Measurements from ENCODE around the gene TRIM45. TPM values are rescaled to one million over a fixed set of nuclear protein-coding genes. Genes with fewer than 3 reads are reported as not detected.

TRIM45 gene
- total and polyA plus RNA-seq, 2 of the 13 experiments (the other 11 are each of a cell fraction or from before 2014, with no cell fraction given) = 1.9 to 2.3 TPM

GRCh38 chr1:117112047-117112717 lies 9.4 kb downstream of the TRIM45 start:
- ChIA-PET POLR2A (no interaction called here), CTCF (ENCODE audit: low intra/inter-chr PET ratio, low total read pairs) (no interaction called here)
- intact Hi-C loops (cut with micrococcal nuclease; ENCODE audit: unreplicated experiment) (no loop called here), in situ Hi-C loops (cut with HindIII; ENCODE audit: extremely low pct_ligation_motif_present, low pct_unique_long_range_greater_than_20kb) (no loop called here)
- no peak overlapping the region for H2AFZ ChIP-seq (ENCODE audit: low read length)
- H3K36me3 ChIP-seq (replicated peaks in 1 of 2; ENCODE audit: control insufficient read depth in 1 of 2, insufficient read depth in 2 of 2, low read length in 2 of 2) = peaks cover 0 to 1% of the 10 kb centered on the region in 2 experiments; a peak in 2 of 5 replicates
- 95% methylated on average over 7 of the region's 7 CpGs for WGBS (ENCODE audit: low lambda C conversion rate)
- H4K20me1 ChIP-seq (ENCODE audit: insufficient read depth, low read length) = no peaks in the 10 kb centered on the region
- H3K4me2 ChIP-seq (ENCODE audit: low read depth, low read length) = no peak overlapping the region
- H3K27ac ChIP-seq (ENCODE audit: extremely low read length, insufficient read depth, low read length) = no peak overlapping the region
- ATAC-seq (no peak), DNase-seq (ENCODE audit: low spot score) (no peak), FAIRE-seq (no peak)
- H3K79me2 ChIP-seq (ENCODE audit: insufficient read depth, low read length) = no peaks in the 10 kb centered on the region
- no peaks in the 10 kb centered on the region for H3K9me3 ChIP-seq (ENCODE audit: low read length)
- H3K27me3 ChIP-seq (ENCODE audit: control insufficient read depth in 1 of 2, insufficient read depth in 2 of 2, low read length in 2 of 2) = no peaks in the 10 kb centered on the region
- no peaks in the 10 kb centered on the region for H3K4me1 ChIP-seq (ENCODE audit: insufficient read depth, low read length)
- no peak overlapping the region for H3K4me3 ChIP-seq (replicated peaks in 1 of 3; ENCODE audit: insufficient read depth in 1 of 3, low read depth in 2 of 3, low read length in 3 of 3)
- TF ChIP-seq PLRG1 (conservative IDR thresholded peaks at IDR 0.05) (no peak), ZNF10 (CRISPR knock-in tag; IDR thresholded peaks at IDR 0.05; ENCODE audit: borderline replicate concordance, low read depth) (no peak), MED8 (CRISPR knock-in tag; IDR thresholded peaks at IDR 0.05; ENCODE audit: insufficient replicate concordance) (no peak), RFXANK (CRISPR knock-in tag; IDR thresholded peaks at IDR 0.05) (no peak), ZNF563 (CRISPR knock-in tag; IDR thresholded peaks at IDR 0.05) (no peak), TMF1 (CRISPR knock-in tag; IDR thresholded peaks at IDR 0.05; ENCODE audit: low read depth) (no peak), GRHL1 (CRISPR knock-in tag; conservative IDR thresholded peaks at IDR 0.05) (no peak), FIP1L1 (IDR thresholded peaks at IDR 0.05; ENCODE audit: borderline replicate concordance, insufficient read depth, low read depth, low read length) (no peak), ZNF513 (CRISPR knock-in tag; conservative IDR thresholded peaks at IDR 0.05) (no peak), FOXA1 (IDR thresholded peaks at IDR 0.05) (no peak), FOXA1 (CRISPR knock-in tag; IDR thresholded peaks at IDR 0.05) (no peak), ZNF441 (CRISPR knock-in tag; IDR thresholded peaks at IDR 0.05; ENCODE audit: borderline replicate concordance) (no peak), ZFP36L2 (CRISPR knock-in tag; IDR thresholded peaks at IDR 0.05) (no peak), ISL2 (CRISPR knock-in tag; IDR thresholded peaks at IDR 0.05) (no peak), SAFB2 (CRISPR knock-in tag; IDR thresholded peaks at IDR 0.05; ENCODE audit: borderline replicate concordance, low read depth) (no peak)
- no TSS peak for BruUV-seq (replicated peaks)
- no peak overlapping the region for H3K9ac ChIP-seq (ENCODE audit: insufficient read depth, low read depth, low read length)

Measured in HepG2 (cell line).